HG02981 (cell line): Measurements from ENCODE around the gene CLUH.

Experiments
- ATAC-seq: cut with Tn5 transposase; IDR thresholded peaks from one replicate; pipeline ENCODE4 v1.9.1; 2021; ENCODE audit warnings: mild to moderate bottlenecking, moderate library complexity; ENCODE audit not compliant: unreplicated experiment

CLUH gene

DNA sequence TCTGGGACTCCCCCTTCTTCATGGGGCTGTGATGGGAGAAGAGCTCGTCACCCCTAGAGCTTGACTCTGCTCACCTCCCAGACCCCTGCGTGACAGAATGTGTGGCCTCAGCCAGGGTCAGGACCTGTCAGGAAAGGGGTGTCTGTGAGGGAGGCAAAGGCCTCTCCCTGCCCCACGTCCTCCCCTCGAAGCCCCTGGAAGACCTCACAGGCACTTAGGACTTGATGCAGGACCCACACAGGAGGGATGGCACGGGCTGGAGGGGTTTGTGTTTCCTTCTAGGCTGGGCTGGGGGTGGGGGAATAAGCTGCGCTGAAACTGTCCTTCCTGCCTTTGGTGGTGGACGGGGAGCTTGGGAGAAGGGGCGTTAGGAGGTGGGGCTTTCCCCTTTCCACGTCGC, 11.0 kb upstream of the CLUH start:
- no peak for ATAC-seq

DNA sequence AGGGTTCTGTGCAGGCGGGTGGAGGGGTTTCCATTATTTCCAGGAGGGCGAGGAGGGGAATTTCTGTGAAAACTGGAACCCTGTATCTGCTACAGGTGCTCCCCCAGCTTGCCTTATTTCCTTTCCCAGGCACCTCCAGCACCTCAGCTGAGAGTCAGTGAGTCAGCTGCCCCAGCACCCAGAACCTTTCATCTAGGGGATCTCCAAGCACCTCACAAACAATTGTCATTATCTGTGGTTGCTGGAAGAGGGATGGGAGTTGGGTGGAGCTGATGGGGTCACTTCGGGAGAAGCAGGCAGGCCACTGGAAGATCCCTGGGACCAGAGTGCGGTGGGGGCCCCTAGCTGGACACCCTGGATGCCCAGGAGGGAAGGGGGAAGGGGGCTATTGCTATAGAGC, 10.0 kb upstream of the CLUH start:
- no peak for ATAC-seq

DNA sequence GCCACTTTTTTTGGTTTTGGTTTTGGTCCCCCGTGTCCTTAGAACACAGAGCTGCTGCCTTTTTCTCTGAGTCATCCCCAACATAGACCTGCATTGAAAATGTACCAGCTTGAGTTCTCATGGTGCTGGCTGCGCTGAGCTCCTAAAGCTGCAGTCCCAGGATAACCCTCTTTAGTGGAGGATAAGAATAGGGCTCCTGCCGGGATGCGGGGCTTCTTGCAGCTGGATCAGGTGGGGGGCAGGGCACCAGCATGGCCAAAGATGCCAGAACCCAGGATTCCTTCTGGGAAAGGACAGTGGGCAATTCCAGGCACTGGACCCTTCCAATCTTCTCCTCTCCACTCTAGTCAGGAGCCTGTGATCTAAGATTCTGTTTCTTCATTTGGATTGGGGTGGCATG, 8.3 kb upstream of the CLUH start:
- ATAC-seq = no peak

DNA sequence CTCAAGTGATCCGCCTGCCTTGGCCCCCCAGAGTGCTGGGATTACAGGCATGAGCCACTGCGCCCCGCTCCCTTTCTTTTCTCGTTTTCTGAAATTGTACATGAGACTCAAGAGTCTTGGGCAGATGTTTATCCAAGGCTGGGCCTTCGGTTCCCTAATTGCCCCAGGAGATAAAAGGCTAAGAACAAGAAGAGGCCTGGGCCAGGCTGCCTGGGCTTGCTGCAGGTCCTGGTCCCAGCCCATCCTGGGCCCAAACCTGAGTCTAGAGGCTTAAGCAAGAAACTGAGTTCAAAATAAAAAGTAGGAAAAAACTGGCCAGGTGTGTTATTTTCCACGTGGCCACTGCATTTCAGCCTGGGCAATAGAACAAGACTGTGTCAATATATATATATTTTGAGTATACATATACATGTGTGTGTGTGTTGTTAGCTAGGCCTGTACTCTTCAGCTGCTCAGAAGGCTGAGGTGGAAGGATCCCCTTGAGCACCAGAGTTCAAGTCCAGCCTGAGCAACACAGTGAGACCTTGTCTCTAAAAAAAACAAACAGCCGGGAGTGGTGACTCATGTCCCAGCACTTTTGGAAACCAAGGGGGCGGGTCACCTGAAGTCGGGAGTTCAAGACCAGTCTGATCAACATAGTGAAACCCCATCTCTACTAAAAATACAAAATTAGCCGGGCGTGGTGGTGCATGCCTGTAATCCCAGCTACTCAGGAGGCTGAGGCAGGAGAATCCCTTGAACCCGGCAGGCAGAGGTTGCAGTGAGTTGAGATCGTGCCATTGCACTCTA, 6.8 kb upstream of the CLUH start:
- ATAC-seq = no peak

DNA sequence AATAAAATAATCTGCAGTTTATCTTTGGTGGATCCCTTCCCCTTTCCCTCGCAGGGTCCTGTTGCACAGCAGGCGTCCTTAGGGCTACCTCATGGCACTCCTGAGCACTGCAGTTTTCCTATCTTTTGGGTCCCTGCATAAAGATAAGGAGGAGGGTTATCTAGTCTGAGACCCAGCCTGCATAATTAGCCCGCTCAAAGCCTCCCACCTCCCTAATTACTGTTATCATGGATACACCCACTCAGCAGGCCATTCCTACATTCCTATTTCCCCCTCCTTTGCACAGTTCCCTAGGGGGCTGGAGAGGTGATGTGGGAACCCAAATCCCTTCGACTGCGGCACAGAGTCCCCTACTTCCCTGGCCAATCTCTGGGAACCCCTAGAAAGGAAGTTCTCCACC, 5.1 kb upstream of the CLUH start:
- ATAC-seq = no peak

DNA sequence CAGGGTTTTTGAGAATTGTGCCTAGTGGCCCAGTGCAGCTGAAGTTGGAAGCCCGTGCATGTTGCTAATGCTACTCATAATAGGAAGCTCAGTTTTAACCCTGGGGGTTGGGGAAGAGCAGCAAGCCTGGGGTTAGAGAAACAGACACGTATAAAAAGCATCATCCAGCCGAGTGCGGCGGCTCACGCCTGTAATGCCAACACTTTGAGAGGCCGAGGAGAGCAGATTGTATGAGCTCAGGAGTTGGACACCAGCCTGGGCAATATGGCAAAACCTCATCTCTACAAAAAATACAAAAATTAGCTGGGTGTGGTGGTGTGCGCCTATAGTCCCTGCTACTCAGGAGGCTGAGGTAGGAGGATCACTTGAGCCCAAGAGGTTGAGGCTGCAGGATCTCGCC, 2.3 kb upstream of the CLUH start:
- no peak for ATAC-seq

- no peak for ATAC-seq
These were observed 908 bp upstream of the CLUH start for GRCh38 chr17:2712300-2713043.

DNA sequence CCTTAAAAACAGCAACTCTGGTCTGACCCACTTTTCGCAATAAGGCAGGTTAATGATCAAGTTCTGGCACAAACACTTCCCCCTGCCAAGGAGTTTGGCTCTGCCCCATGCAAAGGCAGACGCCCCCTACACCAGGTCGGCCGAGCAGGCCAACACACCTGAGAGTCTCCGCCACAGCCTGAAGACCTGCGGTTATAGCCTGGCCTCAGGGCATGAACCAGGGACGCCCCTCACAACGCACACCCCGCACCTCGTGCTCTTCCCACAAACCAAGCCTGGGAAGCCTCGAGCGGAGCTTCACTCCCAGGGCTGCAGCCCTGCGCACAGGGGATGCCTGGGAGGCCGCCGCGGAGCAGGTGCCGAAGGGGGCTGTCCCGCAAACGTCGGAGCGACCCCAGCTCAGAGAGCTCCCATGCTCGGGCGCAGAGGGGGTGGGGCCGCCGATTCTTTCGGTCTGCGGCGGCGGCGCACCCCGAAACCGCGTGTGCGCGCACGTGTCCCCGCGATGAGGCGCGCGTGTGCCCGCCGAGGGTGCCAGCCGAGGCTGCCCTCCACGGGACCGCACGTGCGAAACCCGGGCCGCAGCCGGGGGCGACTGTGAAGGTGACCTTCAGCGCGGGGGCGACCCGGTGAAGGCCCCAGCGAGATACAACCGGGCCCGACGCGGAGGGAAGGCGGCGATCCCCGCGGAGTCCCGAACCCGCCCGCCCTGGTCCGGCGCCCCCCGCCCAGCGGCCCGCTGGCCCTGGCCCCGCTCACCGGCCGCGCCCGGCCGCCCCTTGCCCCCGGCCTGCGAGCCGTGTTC, 559 bp downstream of the CLUH start:
- ATAC-seq = peak; percentile 14

- no peak for ATAC-seq
These were observed 1.3 kb downstream of the CLUH start for GRCh38 chr17:2710071-2710802.

- no peak for ATAC-seq
These were observed 2.3 kb downstream of the CLUH start for GRCh38 chr17:2709183-2709661.

DNA sequence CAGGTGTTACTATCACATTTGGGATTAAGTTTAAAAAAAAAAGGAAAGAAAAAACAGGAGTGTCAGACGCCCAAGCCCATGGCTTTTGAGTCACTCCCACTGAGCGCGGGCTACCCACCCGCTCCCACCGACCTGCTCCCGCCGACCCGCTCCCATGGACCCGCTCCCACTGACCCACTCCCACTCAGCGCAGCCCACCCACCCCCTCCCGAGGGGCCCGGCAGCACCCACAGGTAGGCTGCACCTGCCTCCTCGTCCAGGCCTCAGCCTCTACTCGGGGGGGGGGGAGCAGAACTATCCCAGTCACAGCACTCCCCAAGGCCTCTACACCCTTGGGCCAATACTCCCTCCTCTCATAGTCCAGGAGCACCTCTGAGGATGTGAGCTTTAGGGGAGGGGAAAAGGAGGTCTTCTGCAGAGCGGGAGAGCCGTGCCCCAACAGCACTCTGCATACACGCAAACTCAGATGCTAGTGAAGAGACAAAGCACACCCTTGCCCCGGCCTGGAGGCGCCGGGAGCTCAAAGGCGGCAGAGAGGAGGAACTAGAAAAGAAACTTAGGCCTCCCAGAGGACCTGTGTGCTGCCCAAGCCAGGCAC, 2.9 kb downstream of the CLUH start:
- no peak for ATAC-seq

GRCh38 chr17:2707721-2708584, 3.6 kb downstream of the CLUH start:
- ATAC-seq = no peak

DNA sequence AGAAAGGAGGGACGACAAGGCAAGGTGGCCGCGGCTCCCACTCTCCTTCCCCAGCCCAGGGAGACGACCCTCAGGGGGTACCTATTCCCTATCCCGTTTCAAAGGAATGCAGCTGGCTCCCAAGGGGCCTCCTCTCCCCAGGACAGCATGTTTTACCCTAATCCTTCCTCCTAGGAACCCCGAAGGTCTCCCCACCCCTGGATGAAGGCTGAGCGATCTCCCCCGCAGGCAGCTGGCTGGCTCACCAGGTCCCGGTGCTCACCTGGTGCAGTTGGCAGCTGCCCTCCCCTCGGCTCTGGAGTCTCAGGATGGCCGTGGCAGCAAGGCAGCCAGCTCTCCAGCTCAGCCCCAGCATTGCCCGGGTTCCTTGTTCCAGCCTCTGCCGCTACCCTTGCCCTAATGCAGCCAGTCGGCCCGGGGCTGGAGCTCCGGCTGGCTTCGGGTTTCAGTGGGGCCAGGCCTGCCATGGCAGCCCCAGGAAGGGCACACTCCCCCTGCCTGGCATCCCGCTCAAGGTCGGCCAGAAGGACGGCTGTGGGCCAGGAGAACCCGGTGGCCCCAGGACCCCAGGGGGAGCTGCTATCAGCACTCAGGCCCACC, 4.6 kb downstream of the CLUH start:
- ATAC-seq = no peak

- no peak for ATAC-seq
These were observed 5.4 kb downstream of the CLUH start for GRCh38 chr17:2705888-2706795.

DNA sequence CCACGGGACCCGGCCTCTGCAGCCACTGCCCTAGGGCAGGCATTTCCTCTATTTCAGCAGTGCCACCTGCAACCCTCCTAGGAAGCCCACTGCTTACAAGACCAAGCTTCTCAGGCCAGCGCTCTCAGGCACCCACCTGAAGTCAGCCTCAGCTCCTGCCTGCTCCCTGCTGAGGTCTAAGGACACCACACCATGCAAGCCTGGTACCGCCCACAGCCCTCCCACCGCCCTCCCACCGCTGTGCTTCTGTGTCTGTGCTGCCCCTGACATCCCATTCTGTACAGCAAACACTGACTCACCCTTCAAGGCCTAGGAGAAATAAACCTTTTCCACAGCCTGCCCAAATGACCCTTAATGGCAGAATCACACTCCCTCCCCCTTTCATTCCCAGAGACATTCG, 6.3 kb downstream of the CLUH start:
- no peak for ATAC-seq

DNA sequence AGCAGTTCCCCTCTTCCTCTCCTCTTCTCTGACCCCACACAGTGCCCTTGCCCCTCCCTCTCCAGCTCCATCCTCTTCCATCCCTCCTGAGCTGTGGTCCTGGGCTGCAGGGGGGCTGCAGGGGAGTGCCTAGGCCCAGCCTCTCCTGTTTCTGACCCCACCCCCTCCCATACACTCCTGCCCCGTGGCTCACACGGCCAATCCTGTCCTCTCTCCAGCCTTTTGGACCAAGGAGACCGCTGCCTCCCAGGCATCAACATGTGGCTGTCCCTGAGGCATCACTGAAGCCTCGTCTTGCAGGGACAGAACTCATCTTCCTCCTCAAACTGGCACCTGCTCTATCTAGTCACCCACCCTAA, 6.7 kb downstream of the CLUH start:
- no peak for ATAC-seq

GRCh38 chr17:2704031-2704889, 7.3 kb downstream of the CLUH start:
- ATAC-seq = no peak
